Measurements from ENCODE around the gene SEPTIN5.

GRCh38 chr22:19733755-19734154 is 19.5 kb downstream of the SEPTIN5 start:
- TF ChIP-seq CTCF (IDR thresholded peaks at IDR 0.05) = no peak
- no peak for TF ChIP-seq POLR2A (IDR thresholded peaks at IDR 0.05)
